Prostate gland (tissue), 2 donors: Measurements from ENCODE around the gene SNRNP48. TPM values are rescaled to one million over a fixed set of nuclear protein-coding genes. Genes with fewer than 3 reads are reported as not detected.

Source experiments
- DNase-seq: peaks from one replicate; pipeline ENCODE4 v3.0.0-alpha.2; 2019; ENCODE audit warnings: low spot score
- H3K27ac ChIP-seq, 2 donors: fragments of 200-600 bp; sonication (generic); 2 replicates each; pipeline ENCODE4 v1.5.1; 2017 to 2019
- H3K27me3 ChIP-seq: fragments of 200-600 bp; sonication (generic); replicated peaks from 2 replicates; pipeline ENCODE4 v1.5.1; 2019; ENCODE audit not compliant: insufficient read depth
- H3K36me3 ChIP-seq, 2 donors: fragments of 200-600 bp; sonication (generic); 1 replicate in 1 of 2; 2 replicates in 1 of 2; pipeline versions ENCODE4 v1.5.1 to v1.8.1; 2017 to 2019
- H3K4me1 ChIP-seq: fragments of 200-600 bp; sonication (generic); replicated peaks from 2 replicates; pipeline ENCODE4 v1.5.1; 2019
- H3K4me3 ChIP-seq, 2 donors: fragments of 200-600 bp; sonication (generic); 2 replicates each; pipeline ENCODE4 v1.5.1; 2017 to 2019
- H3K9me3 ChIP-seq: fragments of 200-600 bp; sonication (generic); 2 replicates; pipeline ENCODE4 v1.5.1; 2017
- POLR2A ChIP-seq: fragments of 450-650 bp; IDR thresholded peaks from one replicate; pipeline ENCODE4 v1.6.1; 2016; ENCODE audit warnings: antibody characterized with exemption, mild to moderate bottlenecking
- POLR2AphosphoS5 ChIP-seq: sonication (generic); formaldehyde crosslinking; IDR thresholded peaks from one replicate; pipeline ENCODE4 v1.6.1; 2017; ENCODE audit warnings: antibody characterized with exemption
- WGBS: methylation state at CpG from one replicate; pipeline ENCODE4 v1.1.5; 2018; 5-methylcytosine and 5-hydroxymethylcytosine counted together
- intact Hi-C: fragments of 100-400 bp; cut with DNase I; formaldehyde crosslinking; loops from one replicate; pipeline ENCODE4 v1.14.2; 2022
- total RNA-seq, 2 donors: library from RNA; depleted of rRNA; stranded (reverse); fragments of >200 nt; gene quantifications; one replicate each; pipeline ENCODE4 v1.1.0, GENCODE V29; 2016
- TF ChIP-seq, protein P1 (sequence below), 4 experiments: fragments of 200-600 bp in 2 of 4; fragments of 450-650 bp in 2 of 4; sonication (generic) in 2 of 4; IDR thresholded peaks; 1 replicate in 3 of 4; 2 replicates in 1 of 4; pipeline ENCODE4 v1.5.1; 2016 to 2019; ENCODE audit warnings: antibody characterized with exemption in 4 of 4, mild to moderate bottlenecking in 2 of 4, moderate library complexity in 2 of 4

The SNRNP48 gene
- total RNA-seq, 2 donors from 2014 or later, result 13.1 to 19.9 TPM

DNA sequence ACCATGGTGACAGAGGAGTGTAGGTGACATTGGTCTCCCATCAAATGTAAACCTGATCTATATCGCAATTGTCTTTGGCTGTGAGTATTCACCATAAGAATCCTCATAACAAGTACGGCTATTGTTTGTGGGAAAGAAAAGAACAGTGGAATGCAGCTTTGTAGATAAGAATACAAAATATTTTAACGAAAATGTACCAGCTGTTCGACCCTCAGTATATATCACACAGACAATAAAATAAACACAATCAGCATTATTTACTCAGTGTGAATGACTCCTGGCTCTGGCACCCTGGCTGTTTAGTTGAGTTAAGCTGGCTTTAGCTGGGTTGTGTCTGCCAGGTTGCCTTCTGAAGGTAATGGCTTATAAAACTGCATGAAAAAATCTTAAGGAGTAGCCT lies 43.4 kb downstream of the SNRNP48 start:
- no peak overlapping the region for H3K4me3 ChIP-seq
- no peak overlapping the region for H3K27ac ChIP-seq
- no peaks in the 10 kb centered on the region for H3K36me3 ChIP-seq
- intact Hi-C loops, result no loop called here
- H3K4me1 ChIP-seq, result no peaks in the 10 kb centered on the region
- TF ChIP-seq, protein P1, sequence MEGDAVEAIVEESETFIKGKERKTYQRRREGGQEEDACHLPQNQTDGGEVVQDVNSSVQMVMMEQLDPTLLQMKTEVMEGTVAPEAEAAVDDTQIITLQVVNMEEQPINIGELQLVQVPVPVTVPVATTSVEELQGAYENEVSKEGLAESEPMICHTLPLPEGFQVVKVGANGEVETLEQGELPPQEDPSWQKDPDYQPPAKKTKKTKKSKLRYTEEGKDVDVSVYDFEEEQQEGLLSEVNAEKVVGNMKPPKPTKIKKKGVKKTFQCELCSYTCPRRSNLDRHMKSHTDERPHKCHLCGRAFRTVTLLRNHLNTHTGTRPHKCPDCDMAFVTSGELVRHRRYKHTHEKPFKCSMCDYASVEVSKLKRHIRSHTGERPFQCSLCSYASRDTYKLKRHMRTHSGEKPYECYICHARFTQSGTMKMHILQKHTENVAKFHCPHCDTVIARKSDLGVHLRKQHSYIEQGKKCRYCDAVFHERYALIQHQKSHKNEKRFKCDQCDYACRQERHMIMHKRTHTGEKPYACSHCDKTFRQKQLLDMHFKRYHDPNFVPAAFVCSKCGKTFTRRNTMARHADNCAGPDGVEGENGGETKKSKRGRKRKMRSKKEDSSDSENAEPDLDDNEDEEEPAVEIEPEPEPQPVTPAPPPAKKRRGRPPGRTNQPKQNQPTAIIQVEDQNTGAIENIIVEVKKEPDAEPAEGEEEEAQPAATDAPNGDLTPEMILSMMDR (IDR thresholded peaks at IDR 0.05), result no peak
- TF ChIP-seq POLR2AphosphoS5 (no peak), POLR2A (no peak)
- no peaks in the 10 kb centered on the region for H3K27me3 ChIP-seq
- DNase-seq, result no peak
- WGBS, result 15% methylated on average over 4 of the region's 4 CpGs
- no peaks in the 10 kb centered on the region for H3K9me3 ChIP-seq

DNA sequence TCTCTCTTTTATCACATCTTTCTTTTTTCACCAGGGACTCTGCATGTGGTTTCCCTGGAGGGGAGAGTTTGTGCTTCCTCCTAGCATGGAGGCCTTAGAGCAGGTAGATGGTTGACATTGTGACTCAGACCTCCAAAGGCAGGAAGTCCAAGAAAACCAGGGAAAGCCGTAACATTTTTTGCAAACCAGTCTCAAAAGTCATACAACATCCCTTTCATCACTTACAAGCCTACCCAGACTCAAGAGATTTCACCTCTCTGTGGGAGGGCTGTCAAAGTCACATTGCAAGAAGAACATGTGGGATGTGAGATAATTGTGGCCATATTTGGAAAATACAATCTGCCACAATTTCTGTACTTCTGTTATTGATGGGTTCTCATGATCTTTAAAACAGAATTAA lies 46.2 kb downstream of the SNRNP48 start:
- WGBS, result 100% methylated on average over 1 of the region's 1 CpG

DNA sequence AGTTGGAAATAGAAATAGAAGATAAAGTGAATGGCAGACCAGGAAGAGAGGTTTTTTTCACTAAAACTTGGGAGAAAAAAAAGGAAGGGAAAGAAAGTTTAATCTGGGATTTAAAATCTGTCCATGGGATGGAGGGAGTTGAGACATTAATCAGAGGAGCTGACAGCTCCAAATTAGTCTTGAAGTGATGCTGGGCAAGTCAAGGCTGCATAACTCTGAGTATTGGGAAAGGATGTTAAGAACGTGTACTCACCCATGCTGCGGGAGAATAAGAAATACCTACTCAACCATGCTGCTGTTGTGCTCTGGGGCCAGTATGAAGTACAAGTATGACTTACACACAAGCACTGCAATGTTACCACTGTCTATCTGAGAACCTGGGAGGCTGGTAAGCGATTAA lies 47.5 kb downstream of the SNRNP48 start:
- H3K4me3 ChIP-seq, result no peak overlapping the region
- TF ChIP-seq, protein P1 (IDR thresholded peaks at IDR 0.05), result no peak
- TF ChIP-seq POLR2A (no peak), POLR2AphosphoS5 (no peak)
- 84% methylated on average over 3 of the region's 3 CpGs for WGBS
- no peaks in the 10 kb centered on the region for H3K27me3 ChIP-seq
- no peak for DNase-seq
- H3K4me1 ChIP-seq, result no peaks in the 10 kb centered on the region
- intact Hi-C loops, result no loop called here
- H3K36me3 ChIP-seq, result no peaks in the 10 kb centered on the region
- H3K27ac ChIP-seq, result no peak overlapping the region
- H3K9me3 ChIP-seq, result no peaks in the 10 kb centered on the region

More for the DNA sequence above, 46.2 kb downstream of the SNRNP48 start:
- Histone ChIP-seq H3K27ac (no peak overlapping the region), H3K9me3 (no peaks in the 10 kb centered on the region), H3K4me1 (no peaks in the 10 kb centered on the region), H3K36me3 (no peaks in the 10 kb centered on the region), H3K27me3 (no peaks in the 10 kb centered on the region), H3K4me3 (no peak overlapping the region)
- TF ChIP-seq POLR2AphosphoS5 (no peak), POLR2A (no peak)
- TF ChIP-seq, protein P1 (IDR thresholded peaks at IDR 0.05), result no peak
- no peak for DNase-seq
- intact Hi-C loops, result no loop called here

- Histone ChIP-seq H3K36me3 (no peaks in the 10 kb centered on the region), H3K9me3 (no peaks in the 10 kb centered on the region), H3K27me3 (no peaks in the 10 kb centered on the region), H3K4me1 (no peaks in the 10 kb centered on the region), H3K27ac (no peak overlapping the region), H3K4me3 (no peak overlapping the region)
- no peak for DNase-seq
- TF ChIP-seq, protein P1 (IDR thresholded peaks at IDR 0.05), result no peak
- TF ChIP-seq POLR2A (no peak), POLR2AphosphoS5 (no peak)
- intact Hi-C loops, result no loop called here
- WGBS, result 74% methylated on average over 3 of the region's 3 CpGs
Measured at GRCh38 chr6:7639427-7639826, 49.4 kb downstream of the SNRNP48 start.

- WGBS, result 94% methylated on average over 1 of the region's 1 CpG
- TF ChIP-seq POLR2AphosphoS5, result no peak
- TF ChIP-seq POLR2A, result no peak
- TF ChIP-seq, protein P1 (IDR thresholded peaks at IDR 0.05), result no peak
- no peaks in the 10 kb centered on the region for H3K9me3 ChIP-seq
- intact Hi-C loops, result no loop called here
- no peak for DNase-seq
- H3K36me3 ChIP-seq, result no peaks in the 10 kb centered on the region
- no peaks in the 10 kb centered on the region for H3K4me1 ChIP-seq
- H3K4me3 ChIP-seq, result no peak overlapping the region
- H3K27me3 ChIP-seq, result no peaks in the 10 kb centered on the region
- H3K27ac ChIP-seq, result no peak overlapping the region
Measured at GRCh38 chr6:7640016-7640415, 50.0 kb downstream of the SNRNP48 start.
